ENCODE measurements around the gene IRF2.
A peak's percentile ranks its signal among the peaks of the same experiment; 100 is the strongest.

IRF2 gene

DNA sequence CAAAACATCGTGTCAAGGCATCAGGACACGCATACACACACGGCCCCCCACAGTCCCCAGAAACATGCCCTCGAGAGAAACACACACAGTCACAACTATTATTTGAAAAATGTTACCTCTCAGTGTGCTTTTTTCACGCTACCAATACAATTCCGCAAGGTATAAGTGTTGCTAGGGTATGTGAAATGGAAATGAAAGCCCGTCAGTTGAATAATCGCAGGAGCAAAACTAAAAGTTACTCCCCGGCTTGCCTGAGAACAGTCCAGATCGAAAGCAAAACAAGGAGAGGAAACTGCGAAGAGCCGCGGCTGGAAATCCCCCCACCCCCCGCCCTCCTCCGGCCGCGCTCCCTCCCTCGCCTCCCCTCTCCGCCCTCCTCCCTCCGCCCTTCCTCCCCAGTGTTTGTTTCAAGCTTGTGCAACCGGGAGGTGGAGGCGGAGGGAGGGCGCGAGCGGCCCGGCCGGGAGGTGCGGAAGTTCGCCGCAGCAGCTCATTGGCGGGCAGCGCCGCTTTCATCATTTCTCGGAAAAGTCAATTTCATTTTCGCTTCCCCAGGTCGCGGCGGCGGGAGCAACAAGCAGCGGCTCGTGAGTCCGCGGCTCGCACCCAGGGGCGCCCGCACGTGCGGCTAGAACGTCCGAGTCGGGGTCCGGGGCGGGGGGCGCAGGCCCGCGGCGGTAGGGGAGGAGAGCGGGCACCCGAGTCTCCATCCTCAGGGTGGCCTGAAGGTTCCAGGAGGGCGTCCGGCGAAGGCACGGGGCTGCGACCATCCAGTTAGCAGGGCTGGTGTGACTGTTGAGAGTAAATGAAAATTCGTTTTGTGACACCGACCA lies at the start of gene IRF2:
IRF2 (minus strand) TSS at position 288 of the 833 bp plus-strand sequence. CDS start 45,486 bp downstream, outside the sequence.
- DNase-seq (ENCODE audit: insufficient read length, low spot score) (peak; percentile 88), FAIRE-seq (peak; percentile 91)

GRCh38 chr4:184515606-184516005 lies 41.3 kb upstream of the IRF2 start:
- no peak for DNase-seq (ENCODE audit: insufficient read length, low spot score)
- no peak for FAIRE-seq

DNA sequence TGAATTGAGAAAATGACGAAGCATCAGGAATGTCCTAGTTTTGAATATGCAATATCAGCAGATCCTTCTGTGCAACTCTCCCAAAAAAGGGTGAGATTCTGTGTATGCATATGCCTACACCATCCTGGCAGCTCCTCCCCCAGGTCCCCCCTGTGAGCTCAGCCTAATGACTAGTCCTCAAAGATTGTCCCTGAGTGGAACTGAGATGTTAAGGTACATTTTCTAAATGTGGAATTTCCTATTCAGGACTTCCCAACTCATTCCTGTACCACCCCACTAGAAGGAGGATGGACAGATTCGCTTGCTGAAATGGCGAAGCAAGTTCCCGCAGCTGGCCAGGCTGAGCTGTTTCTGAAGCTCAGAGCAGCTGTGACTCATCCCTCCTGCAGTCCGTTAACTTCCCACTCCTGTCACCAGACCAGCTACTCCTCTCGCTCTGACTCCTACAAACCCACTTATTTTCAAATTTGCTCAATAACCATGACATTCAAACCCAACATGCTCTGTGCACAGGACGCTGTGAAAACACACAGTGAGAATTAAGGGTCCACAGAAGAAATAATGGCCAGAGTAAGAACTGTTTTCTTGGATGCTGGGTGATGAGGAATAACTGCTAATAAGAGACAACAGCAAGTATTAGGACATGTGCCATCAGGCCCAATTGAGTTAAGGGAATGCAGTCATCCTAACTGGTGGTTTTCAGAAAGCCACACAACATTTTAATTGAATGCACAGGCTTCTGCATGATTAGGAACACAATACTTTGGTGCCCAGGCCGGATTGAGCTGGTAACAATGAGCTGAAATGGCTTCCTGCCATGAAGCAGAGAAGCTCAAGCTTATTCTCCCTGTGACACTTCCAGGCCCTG lies 40.0 kb upstream of the IRF2 start:
- DNase-seq (ENCODE audit: insufficient read length, low spot score), result peak; percentile 68
- peak; percentile 99 for FAIRE-seq

GRCh38 chr4:184513802-184514120 lies 39.4 kb upstream of the IRF2 start:
- DNase-seq (ENCODE audit: insufficient read length, low spot score) (no peak), FAIRE-seq (no peak)

- FAIRE-seq (no peak), DNase-seq (ENCODE audit: insufficient read length, low spot score) (no peak)
These were observed 36.8 kb upstream of the IRF2 start for GRCh38 chr4:184511156-184511555.

DNA sequence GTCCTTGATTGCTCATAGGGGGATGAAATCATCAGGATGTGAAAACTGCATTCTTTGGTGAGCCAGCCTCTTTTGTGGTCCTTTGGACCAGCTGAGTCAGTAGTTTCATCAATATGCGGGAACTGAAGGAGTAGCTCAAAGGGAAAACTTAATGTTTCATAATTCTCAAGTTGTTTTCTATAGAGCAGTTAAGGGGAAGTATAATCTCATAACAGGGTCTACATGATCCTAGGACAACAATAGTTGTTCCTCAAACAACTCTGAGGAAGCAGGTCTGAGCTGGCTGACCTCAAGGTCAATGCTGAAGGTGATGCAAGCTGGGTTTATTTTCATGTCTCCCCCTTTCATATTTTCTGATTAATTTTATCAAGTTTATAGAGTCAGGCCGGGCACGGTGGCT lies 36.1 kb upstream of the IRF2 start:
- no peak for DNase-seq (ENCODE audit: insufficient read length, low spot score)
- FAIRE-seq, result no peak

DNA sequence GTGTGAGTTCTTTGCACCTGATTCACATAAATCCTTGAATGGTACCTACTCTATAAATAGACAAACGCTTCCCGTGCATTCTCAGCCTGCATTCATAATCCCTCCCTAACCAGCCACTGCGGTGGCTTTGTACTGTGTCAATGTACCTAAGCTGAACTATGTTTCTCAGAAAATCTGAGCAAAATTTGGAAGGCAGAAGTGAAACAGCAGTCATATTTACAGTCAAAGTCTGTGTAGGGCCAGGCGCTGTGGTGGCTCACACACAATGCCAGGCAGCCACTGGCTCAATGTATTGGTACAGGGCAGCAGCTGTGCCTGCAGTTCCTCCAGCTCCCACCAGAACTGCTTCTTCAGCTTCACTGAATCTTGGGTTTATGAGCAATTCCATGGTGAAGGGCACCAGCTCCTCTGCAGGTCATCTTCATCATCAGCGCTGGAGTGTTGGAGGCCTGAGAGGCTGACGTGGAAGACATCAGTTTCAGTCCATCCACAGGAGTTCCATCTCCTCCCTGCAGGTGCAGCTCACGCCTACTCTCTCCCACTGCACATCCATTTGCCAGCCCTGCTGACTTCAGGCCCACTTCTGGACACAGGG lies 32.3 kb upstream of the IRF2 start:
- DNase-seq (ENCODE audit: insufficient read length, low spot score) (peak; percentile 26), FAIRE-seq (peak; percentile 98)

DNA sequence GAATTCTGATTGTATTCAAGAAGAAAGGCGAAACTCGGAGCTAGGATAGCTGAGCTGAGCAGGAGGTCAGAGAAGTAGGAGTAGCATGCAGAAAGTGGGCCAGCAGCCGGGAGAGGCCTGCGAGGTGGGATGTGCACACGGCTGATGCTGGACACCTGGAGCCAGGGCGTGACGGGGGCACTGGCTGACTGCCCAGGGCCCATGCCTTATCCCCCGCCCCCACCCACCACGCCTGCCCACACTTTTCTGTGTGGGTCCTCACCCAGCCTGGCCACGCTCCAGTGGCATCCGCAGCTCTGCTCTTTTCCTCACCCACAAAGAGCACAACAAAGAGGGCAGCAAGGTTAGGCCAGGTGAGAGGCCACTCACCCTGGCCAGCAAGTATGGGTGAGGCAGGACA lies 30.0 kb upstream of the IRF2 start:
- no peak for DNase-seq (ENCODE audit: insufficient read length, low spot score)
- no peak for FAIRE-seq

- FAIRE-seq, result peak; percentile 81
- no peak for DNase-seq (ENCODE audit: insufficient read length, low spot score)
These were observed 29.5 kb upstream of the IRF2 start for GRCh38 chr4:184503869-184504300.

- no peak for FAIRE-seq
These were observed 26.6 kb upstream of the IRF2 start for GRCh38 chr4:184500748-184501589.

GRCh38 chr4:184499996-184500395 lies 25.6 kb upstream of the IRF2 start:
- FAIRE-seq (no peak), DNase-seq (ENCODE audit: insufficient read length, low spot score) (no peak)

More at GRCh38 chr4:184500748-184501589, 26.6 kb upstream of the IRF2 start:
- no peak for DNase-seq (ENCODE audit: insufficient read length, low spot score)

GRCh38 chr4:184498598-184498997 lies 24.2 kb upstream of the IRF2 start:
- FAIRE-seq, result no peak
- DNase-seq (ENCODE audit: insufficient read length, low spot score), result no peak

- FAIRE-seq (no peak), DNase-seq (ENCODE audit: insufficient read length, low spot score) (no peak)
These were observed 15.4 kb upstream of the IRF2 start for GRCh38 chr4:184489771-184490170.

GRCh38 chr4:184487503-184487902 lies 13.2 kb upstream of the IRF2 start:
- FAIRE-seq (no peak), DNase-seq (ENCODE audit: insufficient read length, low spot score) (no peak)

DNA sequence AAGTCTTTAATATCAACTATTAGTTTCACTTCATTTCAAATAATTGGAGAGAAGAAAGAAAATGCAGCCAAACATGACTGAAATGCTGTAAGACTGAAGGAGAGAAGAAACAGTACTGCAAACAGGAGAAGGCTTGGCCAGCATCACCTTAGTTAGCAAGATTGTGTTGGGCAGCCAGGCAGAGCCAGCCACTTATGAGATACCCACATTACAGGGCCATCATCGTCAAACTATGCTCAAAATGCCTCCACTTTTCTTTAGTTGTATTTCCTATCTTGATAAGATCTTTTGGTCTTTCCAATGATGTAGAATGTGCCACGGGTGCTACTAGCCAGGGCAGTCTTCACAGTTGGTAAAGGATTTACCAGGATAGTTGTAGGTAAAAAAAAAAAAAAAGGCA lies 10.9 kb upstream of the IRF2 start:
- DNase-seq (ENCODE audit: insufficient read length, low spot score), result no peak
- no peak for FAIRE-seq

DNA sequence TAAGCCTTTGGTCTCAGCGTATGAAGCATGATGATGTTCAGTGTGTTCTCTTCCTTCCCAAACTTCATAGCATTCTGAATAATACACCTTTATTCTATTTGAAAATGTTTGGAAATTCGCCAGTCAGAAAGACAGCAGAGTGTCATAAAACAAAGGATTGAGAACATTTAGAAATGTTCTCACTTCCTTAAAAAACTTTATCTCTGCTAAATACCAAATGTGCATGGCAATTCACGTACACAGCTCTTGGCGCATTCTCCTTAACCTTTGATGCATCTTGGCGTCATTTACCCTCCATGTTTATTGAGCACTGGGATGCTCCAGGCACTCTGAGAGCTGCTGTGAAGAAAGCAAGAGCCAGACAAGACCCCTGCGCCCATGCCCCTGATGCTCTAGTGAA lies 7.2 kb upstream of the IRF2 start:
- peak; percentile 39 for FAIRE-seq
- no peak for DNase-seq (ENCODE audit: insufficient read length, low spot score)

DNA sequence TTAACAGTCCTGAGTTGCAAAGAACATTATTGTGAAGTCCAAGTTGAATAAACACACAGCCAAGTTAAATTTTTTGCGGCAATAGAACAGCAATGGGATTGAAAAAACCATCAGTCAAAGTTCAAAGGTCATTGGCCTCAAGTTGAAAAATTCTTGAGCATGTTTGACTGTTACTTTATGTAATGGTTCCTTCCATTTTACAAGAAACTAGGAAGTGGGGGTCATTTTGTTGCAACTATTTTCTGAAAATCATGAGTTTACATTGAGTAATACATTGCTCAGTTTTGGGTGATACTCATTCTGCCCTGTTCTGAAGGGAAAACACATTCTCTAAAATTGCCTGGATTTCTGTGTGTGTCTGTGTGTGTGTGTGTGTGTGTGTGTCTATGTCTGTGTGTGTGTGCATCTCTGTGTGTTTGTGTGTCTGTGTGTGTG lies 5.2 kb upstream of the IRF2 start:
- no peak for FAIRE-seq
- DNase-seq (ENCODE audit: insufficient read length, low spot score), result no peak

GRCh38 chr4:184477201-184477999 lies 3.0 kb upstream of the IRF2 start:
- DNase-seq (ENCODE audit: insufficient read length, low spot score), result no peak
- peak; percentile 39 for FAIRE-seq

DNA sequence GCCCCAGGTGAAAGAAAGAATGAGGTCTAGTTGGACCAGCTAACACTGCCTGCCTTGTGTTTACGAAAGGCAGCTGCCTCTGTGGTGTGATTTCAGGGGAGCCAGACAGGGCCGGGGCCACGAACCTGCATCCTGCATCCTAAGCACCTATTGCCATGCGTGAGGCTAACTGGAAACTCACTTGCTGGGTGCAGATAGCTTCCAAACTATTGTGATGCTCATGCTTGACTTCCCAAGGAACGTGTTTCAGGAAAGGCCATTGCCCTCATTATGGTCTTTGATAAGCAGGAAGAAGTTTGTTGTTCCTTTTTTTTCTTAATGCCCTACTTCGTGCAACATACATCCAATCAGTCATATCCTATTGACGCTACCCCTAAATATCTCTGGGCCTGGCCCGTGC lies 2.3 kb upstream of the IRF2 start:
- DNase-seq (ENCODE audit: insufficient read length, low spot score) (no peak), FAIRE-seq (no peak)

GRCh38 chr4:184475498-184475897 lies 1.1 kb upstream of the IRF2 start:
- FAIRE-seq (no peak), DNase-seq (ENCODE audit: insufficient read length, low spot score) (no peak)

Measured in GM19239 (cell line).